Neural cell (in vitro differentiated cells): ENCODE results near the gene CDSN.

Experiments
- CTCF ChIP-seq: fragments of 450-650 bp; IDR thresholded peaks from 2 replicates; pipeline ENCODE4 v1.5.1; 2014; ENCODE audit warnings: antibody characterized with exemption, mild to moderate bottlenecking, moderate library complexity; ENCODE audit not compliant: poor library complexity, severe bottlenecking
- EP300 ChIP-seq: fragments of 450-650 bp; conservative IDR thresholded peaks from 2 replicates; pipeline ENCODE4 v1.6.1; 2014; ENCODE audit warnings: antibody characterized with exemption, mild to moderate bottlenecking, moderate library complexity; ENCODE audit not compliant: poor library complexity, severe bottlenecking
- EZH2 ChIP-seq: fragments of 200-600, 300-800 bp; shearing (Covaris generic), sonication (generic); IDR thresholded peaks from 2 replicates; pipeline ENCODE4 v1.6.1; 2014; ENCODE audit warnings: antibody characterized with exemption, low read length, borderline replicate concordance, mild to moderate bottlenecking; ENCODE audit not compliant: insufficient read depth, poor library complexity, severe bottlenecking
- MXI1 ChIP-seq: fragments of 450-650 bp; conservative IDR thresholded peaks from 2 replicates; pipeline ENCODE4 v1.6.1; 2014; ENCODE audit warnings: antibody characterized with exemption, mild to moderate bottlenecking; ENCODE audit not compliant: poor library complexity, severe bottlenecking
- POLR2AphosphoS5 ChIP-seq: IDR thresholded peaks from 2 replicates; pipeline ENCODE4 v1.6.1; 2012
- RAD21 ChIP-seq: fragments of 450-650 bp; conservative IDR thresholded peaks from 2 replicates; pipeline ENCODE4 v1.6.1; 2014; ENCODE audit warnings: antibody characterized with exemption, mild to moderate bottlenecking, moderate library complexity
- REST ChIP-seq: IDR thresholded peaks from 2 replicates; pipeline ENCODE4 v1.6.1; 2012; ENCODE audit warnings: borderline replicate concordance
- SMC3 ChIP-seq: fragments of 450-650 bp; conservative IDR thresholded peaks from 2 replicates; pipeline ENCODE4 v1.6.1; 2014; ENCODE audit warnings: antibody characterized with exemption, mild to moderate bottlenecking, moderate library complexity; ENCODE audit not compliant: poor library complexity
- TAF1 ChIP-seq: IDR thresholded peaks from 2 replicates; pipeline ENCODE4 v1.6.1; 2012; ENCODE audit warnings: low read depth

- no peak for TF ChIP-seq CTCF
- TF ChIP-seq POLR2AphosphoS5, result no peak
- TF ChIP-seq TAF1, result no peak
- TF ChIP-seq EZH2, result no peak
- TF ChIP-seq REST, result no peak
- TF ChIP-seq EP300, result no peak
- no peak for TF ChIP-seq SMC3
- TF ChIP-seq RAD21, result no peak
- TF ChIP-seq MXI1, result no peak
These were observed 6.2 kb downstream of the CDSN start for GRCh38 chr6:31113861-31114540.
